ENCODE results near the gene DISC1.
"Not testable (repeated sequence)": the region's sequence is repeated elsewhere in the genome, so short reads cannot be mapped to it uniquely, and the experiment has no call there.

DISC1 gene

DNA sequence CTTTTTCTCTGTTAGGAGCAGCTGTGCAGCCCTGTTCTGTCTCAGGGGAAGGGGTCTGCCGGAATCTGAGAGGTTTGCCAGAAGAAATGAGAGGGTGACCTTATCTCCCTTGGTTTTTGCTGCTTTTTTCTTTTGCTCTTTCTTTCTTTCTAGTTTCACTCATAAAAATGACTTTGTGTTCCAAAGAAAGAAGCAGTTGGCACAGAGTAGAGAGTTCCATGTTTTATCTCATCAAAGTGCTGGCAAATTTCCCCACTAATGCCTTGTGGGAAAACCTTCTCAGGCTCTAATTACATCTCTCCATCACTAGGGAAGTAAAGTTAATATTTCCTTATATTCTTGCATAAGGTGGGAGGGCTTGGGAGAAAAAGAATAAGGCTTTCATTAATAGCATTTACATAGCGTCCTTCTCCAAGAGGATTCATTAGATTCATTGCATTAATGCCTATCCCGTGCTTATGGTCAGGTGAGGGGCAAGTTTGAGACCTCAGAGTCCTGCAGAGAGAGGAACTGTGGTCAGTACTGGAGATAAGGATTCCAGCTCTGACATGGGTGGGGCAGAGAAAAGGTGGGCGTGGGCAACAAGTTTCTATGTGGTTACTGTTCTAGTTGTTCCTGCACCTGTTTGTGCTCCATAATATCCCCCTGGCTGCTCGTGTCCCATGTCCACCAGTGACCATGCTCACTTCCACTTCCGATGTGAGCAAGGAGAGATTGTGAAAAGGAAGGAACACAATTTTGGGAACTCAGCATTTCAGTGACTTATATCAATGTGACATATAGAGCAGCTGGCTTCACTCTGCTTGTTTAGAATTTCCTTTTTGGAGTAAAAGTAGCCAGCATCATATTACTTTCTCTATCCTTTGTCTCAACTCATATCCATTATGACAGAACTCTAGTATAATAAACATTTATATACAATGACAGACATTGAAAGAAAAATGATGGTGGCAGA is 79.5 kb downstream of the DISC1 start:
- no peak for DNase-seq

DNA sequence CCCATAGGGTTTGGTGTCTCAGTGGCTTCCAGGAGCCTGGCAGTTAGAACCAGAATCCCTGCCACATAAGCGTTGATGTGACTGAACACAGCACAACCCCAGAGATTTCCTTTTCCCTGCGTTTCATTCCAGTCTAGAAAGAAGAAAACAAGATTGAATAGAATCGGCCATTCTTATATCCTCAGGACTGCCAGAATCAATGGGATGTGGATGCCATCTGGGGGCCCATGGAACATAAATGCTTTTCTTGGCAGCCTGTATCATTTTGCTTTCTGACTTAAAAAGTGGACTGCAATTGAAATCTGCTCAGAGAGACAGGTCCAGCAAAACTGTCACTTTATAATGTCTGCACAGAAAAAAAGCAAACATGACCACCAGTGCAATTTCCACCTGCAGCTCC is 80.3 kb downstream of the DISC1 start:
- no peak for DNase-seq

DNA sequence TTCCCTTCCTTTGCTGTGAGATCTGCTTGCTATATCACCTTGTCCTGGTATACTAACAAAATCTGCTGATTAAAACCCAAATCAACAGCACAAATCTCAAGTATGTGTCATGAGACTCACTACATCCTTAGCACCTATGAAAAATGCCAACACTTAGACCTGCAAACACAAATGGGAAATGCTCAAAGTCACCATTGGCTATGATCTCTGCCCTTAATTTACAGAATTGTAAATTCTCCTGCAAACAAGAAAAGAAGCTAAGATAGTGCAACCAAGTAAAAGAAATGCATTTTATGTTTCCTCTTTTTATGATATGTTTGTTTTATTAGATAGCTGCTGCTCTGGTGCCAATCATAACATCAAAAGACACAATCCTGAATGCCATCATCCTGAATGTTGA is 80.8 kb downstream of the DISC1 start:
- DNase-seq: no peak

DNA sequence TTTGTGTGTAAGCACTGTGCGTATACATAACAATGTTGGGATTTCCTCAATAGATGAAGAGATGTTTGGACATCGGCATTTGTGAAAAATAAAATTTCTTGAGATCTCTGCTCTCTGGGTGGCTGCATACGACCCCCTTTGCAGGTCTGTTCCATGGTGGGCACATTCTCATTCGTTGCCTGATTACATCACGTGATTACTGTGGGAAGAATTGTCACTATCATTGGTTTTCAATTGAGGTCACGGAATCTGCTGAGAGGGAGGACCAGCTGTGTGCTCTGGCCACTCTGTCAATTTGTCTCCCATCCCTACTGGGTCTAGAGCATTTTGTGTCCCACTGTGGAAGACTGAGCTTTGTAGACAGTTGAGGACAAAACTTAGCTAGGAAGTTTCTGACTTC is 81.8 kb downstream of the DISC1 start:
- no peak for DNase-seq

DNA sequence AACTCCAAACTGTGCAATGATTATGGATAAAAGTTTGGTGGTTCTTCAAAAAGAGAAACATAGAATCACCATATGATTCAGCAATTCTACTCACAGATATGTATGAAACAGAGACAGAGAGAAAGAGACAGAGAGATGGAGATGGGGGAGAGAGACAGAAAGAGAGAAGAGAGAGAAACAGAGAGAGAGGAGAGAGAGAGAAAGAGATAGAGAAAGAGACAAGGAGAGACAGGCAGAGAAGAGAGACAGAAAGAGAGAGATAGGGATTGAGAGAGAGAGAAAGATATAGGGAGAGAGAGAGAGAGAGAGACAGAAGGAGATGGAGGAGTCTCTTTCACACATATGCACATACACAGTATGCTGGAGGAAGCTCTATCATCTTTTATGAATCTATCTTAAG is 87.8 kb downstream of the DISC1 start:
- no peak for DNase-seq

DNA sequence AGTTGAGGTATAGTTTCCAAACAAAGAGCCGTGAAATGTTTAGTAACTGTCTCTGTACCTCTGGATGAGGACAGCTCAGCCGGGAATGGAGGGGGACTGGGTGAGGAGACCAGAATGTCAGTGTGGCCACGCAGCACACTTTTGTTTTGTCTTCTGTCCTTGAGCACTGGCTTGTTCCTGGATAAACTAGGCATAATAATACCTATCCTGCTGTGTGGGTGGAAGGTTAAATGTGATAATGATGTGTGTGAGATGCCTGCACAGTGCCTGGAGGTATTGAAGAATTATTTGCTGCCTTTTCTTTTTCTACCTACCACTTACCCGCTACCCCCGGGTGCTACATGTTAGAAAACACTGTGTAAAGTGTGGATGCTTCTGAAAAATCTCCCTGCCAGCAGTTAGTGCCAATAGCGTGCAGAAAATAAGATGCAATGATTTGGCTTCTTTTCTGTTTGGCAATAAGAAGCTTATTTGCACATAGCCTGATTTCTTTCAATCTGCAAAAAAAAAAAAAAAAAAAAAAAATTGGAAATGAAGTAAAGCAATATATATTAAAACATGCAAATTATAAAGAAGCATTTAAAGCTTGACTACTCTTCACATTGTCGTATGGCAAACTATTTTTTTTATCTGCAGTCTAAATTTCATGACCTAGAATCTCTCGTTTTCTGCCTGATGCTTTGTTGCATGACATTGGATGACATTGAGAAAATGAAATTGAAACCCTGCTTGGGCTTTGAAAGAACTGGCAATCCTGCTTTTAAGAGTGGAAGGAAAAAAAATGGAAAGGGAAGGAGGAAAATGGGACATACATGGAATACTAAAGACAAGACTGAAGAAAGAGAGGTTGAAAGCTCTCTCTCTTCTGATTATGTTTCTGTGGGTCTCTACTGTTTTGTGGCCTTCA is 89.5 kb downstream of the DISC1 start:
- DNase-seq: no peak

DNA sequence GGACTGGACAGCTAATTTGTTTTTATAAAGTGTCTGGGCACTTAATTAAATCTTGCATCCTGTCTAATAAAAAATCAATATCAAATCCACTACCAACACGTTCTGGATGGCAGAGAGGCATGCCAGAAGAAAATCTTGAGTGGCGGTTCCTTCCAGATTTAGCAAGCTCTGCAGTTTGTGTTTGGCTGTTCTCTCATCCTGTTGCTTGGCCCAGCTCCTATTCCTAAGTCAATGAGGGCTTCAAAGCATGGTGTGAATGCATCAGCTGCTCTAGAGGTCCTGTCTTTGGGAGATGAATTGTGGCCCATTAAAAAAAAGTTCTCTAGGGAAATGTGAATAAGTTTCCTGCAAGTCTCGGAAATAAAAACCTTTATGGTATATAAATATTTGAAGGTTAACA is 90.3 kb downstream of the DISC1 start:
- no peak for DNase-seq

DNA sequence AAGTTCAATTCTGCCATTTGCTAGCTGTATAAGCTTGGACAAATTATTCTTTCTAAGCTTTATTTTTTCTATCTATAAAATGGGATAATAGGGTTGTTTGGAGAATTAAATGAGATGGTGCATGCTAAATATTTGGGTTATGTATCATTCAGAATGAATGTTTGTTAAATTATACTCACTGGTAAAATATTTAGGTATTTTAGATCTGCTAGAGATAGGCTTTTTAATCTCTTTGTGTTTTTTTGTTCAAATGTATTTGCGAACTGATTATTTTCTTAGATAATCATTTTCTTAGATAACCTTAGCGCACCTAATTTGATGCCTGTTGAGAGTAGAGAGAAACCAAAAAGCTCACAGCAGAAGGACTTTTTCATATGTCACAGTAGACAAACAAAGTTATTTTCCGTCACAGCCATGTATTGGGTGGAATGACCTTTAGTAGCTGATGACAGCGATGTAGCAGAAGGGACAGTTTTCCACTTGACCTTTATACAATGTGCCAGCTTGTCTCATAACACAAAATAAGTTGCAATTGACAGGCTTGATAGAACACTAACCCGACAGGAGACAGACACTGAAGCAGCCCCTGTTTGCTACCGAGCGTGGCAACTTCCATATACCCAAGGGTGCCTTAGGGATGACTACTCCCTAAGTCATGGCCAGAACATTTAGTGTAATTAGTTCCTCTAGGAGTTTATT is 93.0 kb downstream of the DISC1 start:
- no peak for DNase-seq

DNA sequence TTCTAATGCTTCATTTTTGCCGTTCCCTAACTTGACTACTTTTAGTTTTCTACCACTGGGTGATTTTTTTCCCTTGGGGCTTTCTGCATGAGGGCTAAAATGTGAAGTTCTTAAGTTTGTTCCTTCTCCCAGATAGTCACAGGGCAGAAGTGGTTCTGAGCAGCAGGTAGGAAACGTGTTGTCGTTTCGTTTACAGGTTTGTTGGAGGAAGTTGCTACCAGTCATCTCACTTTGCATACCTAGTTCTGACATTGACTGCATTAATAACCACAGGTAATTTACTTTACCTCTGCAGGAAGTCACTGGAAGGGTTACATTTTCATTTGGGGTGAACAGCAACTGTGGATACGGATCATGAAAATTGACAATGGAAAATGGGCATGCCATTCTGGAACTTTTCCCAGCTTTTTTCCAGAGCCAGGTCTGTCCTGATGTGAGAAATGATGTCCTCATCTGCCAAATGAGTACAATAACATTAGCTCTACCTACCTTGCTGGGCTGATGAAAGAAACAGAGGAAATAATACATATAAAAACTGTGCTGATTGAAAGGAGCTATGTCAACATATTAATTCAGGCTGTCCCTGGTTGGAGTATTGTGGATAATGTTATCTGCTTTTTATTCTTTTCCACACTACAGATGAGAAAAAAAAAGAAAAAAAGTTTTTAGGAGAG is 94.2 kb downstream of the DISC1 start:
- DNase-seq: no peak

DNA sequence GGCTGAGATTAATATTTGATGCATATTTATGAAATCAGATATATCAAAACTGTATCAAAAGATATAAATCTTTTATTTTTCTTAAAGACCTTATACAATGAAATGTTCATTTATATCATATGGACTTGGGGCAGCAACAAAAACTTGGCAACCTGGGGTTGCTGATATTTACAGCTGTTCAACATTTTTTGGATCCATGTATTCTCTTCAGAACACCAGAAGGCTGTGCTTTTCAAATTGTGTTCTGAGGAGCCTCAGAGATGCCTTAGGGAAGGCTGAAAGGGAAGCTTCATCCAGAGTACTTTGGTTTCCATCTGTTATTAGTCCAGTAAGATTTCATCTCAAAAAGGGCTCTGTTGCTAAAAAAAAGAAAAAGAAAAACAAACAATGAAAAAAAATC is 94.8 kb downstream of the DISC1 start:
- no peak for DNase-seq

DNA sequence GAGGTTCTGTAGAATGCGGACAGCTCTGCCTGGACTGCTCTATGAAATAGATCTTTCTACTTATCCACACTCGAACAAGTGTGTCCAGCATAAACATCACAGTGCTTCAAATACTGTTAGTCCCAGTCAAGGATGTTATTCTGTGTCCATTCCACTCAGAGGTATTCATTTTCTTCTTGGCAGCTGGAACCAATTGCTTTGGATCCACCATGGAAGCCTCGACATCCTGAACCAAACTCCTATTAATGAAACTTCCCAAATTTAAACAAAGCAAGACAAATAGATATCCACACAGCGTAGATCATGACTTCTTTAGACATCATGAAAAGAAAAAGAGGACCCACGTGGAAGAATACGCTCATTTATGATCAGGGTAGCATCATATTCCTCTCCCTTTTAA is 95.8 kb downstream of the DISC1 start:
- no peak for DNase-seq

DNA sequence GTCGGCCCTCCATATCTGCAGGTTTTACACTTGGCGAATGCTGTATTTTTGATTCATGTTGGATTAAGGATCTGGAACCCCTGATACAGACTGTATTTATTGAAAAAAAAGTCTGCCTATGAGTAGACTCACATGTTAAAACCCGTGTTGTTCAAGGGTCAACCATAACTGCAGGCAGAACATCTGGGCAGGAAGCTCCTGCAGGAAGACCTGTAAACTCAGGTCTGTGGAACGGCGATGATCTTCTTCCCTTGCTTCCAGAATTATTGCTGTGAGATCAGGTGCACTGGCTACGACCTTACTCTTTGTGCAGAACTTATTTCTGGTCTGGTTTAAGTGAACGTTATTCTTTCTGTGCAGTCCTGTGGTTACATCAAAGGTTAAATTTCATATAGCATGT is 96.6 kb downstream of the DISC1 start:
- no peak for DNase-seq

DNA sequence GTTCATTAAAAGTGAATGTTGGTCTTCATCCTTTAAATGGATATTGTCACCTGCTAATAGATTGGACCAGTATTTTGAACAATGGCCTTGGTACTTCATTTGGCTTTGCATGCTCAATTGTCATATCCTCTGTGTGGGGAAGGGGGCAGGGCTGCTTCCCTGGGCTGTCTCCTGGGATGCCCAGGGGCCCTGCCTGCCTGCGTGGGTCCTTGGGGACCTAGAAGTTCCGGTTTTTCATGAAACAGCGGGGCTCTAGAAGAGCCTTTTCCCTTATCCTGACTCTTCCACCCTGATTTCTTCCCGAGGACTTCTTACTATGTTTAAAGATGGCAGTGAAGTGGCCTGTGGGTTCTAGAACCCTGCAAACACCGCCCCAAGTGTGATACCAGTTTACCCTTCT is 97.5 kb downstream of the DISC1 start:
- no peak for DNase-seq

DNA sequence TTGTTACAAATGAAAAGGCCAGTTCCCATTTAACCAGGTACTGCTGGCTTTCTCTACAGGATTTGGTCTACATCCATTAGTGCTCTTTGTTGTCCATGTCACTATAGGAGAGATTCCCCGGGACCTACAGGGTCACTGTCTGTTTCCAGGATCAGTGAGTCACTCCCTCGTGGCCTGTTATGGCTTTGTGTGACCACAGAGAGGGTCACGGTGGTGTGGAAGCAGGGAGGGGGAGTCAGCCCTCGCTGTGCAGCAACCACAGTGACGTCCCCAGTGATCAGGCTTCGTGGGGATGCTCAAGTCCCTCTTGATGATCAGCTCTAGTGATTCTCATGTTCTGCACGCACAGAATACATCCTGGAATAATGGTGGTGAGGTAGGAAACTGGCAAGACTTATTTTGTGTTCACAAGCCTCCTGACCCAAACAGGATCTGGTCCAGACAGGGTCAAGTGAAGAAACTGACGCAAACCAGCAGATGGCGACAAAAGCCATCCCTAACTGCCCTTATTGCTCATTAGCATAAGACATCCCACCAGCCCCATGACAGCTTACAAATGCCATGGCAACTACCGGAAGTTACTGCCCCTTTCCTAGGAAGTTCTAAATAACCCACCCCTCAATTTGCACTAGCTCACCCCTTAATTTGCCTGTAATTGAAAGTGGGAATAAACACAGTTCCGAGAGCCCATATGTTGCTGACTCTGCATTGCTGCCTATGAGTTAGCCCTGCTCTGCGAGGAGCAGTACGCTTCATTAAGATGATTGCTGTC is 98.5 kb downstream of the DISC1 start:
- peak; percentile 64 to 70 for DNase-seq

DNA sequence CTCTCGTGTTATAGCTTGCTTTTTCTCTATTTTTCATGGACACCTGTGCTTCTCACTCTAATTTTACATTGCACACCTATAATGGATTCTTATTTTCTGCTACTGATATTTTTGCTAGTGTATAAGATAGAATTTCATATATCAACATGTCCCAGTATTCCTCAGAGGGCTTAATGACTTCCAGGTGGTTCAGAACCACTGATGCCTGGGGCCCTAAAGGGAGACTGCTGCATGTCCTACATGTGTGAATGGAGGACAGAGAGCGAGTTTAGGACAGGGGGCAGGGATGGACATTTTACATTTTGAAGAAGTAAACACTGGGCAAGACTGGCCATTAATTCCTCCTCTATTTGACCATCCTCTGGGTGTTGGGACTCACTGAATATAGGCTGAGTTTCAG is 100.6 kb downstream of the DISC1 start:
- no peak for DNase-seq

DNA sequence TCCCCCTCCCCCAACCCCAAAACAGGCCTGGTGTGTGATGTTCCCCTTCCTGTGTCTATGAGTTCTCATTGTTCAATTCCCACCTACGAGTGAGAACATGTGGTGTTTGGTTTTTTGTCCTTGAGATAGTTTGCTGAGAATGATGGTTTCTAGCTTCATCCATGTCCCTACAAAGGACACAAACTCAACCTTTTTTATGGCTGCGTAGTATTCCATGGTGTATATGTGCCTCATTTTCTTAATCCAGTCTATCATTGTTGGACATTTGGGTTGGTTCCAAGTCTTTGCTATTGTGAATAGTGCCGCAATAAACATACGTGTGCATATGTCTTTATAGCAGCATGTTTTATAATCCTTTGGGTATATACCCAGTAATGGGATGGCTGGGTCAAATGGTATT is 102.4 kb downstream of the DISC1 start:
- DNase-seq: not testable (repeated sequence)

DNA sequence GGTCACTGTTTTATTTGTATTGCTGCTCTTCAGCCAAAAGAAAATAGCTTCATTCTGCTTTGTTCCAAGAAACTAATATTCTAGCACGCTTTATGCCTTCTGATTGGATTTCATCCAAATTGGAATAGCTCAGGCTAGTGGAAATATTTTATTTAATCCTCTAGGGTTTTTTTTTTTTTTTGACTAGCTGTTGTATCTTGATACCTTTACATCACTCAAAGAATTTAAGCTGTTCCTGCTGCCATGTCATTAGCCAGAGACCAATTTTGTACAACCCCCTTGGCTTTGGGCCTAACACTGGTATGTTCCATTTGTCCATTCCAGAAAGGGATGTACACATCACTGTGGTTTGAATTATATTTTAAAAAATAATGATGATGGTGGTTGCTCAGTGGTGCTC is 103.0 kb downstream of the DISC1 start:
- no peak for DNase-seq

DNA sequence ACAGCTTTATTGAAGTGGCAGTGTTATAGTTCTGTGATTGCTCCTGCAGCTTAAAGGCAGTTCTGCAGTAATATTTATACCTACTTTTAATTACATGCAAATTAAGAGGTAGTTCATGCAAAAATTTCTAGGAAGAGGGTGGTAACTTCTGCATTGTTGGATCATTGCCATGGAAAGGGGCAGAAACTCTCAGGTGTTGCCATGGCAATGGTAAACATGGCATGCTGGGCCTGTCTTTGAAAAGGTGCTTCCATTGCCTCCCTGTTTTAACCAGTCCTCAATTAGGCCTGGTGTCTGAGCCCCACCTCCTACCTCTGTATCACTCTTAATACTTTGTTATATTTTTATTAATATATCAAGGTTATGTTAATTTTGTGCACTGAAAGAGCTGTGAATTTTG is 104.7 kb downstream of the DISC1 start:
- no peak for DNase-seq

DNA sequence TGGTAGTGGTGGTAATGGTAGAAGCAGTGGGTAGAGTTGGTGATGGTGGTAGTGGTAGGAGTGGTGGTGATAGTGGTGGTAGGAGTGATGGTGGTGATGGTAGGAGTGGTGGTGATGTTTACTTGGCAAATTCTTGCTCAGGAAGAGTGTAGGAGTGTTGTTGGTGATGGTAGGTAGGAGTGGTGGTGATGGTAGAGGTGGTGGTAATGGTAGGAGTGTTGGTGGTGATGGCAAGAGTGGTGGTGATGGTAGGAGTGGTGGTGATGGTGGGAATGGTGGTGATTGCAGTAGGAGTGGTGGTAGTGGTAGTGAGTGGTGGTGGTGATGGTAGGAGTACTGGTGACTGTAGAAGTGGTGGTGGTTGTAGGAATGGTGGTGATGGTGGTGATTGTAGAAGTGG is 106.5 kb downstream of the DISC1 start:
- no peak for DNase-seq

DNA sequence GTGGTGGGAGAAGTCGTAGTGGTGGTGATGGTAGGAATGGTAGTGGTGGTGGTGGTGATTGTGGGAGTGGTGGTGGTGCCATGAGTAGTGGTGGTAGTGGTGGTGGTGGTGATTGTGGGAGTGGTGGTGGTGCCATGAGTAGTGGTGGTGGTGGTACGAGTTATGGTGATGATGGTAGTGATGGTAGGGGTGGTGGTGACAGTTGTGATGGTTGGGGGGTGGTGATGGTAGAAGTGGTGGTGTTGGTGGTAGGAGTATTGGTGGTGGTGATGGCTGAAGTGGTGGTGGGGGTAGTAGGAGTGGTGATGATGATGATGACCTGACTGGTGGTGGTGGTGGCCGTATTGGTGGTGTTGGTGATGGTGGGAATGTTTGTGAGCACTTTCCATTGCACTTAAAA is 107.1 kb downstream of the DISC1 start:
- no peak for DNase-seq

DNA sequence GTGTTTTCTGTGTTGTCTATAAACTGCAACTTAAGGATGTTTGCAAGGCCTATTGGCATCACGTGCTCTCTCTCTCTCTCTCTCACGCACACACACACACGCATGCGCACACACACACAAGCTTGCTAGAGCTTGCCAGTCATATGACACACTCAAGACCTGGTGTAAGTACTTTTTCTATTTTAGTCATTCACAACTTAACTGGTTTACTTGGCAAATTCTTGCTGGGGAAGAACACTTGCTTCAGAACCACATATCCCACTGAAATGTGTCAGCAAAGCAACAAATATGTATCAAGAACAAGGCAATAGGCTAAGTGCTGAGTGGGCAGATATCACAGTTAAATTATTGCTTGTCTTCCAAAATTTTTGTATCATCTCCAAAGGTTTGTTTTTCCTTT is 107.8 kb downstream of the DISC1 start:
- DNase-seq: no peak

DNA sequence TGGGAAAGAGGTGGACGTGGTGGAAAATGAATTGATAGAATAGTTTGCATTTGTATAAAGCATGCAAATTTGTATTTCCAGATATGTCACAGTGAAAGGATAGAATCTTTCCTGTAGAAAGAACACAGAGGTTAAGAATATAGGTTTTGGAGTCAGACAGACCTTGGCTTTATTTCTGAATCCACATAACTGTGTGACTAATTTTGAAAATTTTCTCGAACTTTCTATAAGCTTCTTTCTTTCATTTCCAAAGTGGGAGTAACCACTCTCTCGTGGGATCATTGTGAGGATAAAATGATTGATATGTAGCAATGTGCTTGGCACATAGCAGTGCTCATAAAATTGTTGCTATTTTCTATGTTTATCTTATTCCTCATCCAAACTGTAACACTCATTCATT is 108.8 kb downstream of the DISC1 start:
- no peak for DNase-seq

Measured in Kasumi-1 (cell line).